K562 (cell line): ENCODE measurements around the gene EPB41L4B. TPM values are rescaled to one million over a fixed set of nuclear protein-coding genes. Genes with fewer than 3 reads are reported as not detected.
A peak's percentile ranks its signal among the peaks of the same experiment; 100 is the strongest.

Experiments
- ATAC-seq: fragments of 200-7000 bp; cut with Tn5 transposase; 3 replicates; pipeline ENCODE4 v1.9.1; 2020; ENCODE audit warnings: moderate library complexity
- BruUV-seq: library from RNA; stranded (reverse); fragments of 400-500 nt; replicated peaks from 2 replicates; lab custom pipeline; 2021; lab: Mats Ljungman, UMichigan
- CTCF ChIA-PET: fragments of 300-600 bp; formaldehyde crosslinking; extraction: SDS; loops from one replicate; lab custom pipeline; 2021; ENCODE audit warnings: low intra/inter-chr PET ratio; lab: Yijun Ruan, JAX
- POLR2A ChIA-PET: fragments of 300-600, 350-650 bp; sonication (Branson Sonifier 250); formaldehyde crosslinking; extraction: SDS; loops from one replicate; lab custom pipeline; 2021; ENCODE audit warnings: antibody characterized with exemption, inconsistent platforms; lab: Yijun Ruan, JAX
- DNase-seq, 4 experiments: peaks; one replicate each; pipeline versions ENCODE4 v3.0.0 to v3.0.0-alpha.2; 2011 to 2018; ENCODE audit warnings: low spot score in 3 of 4, mixed read lengths in 3 of 4; ENCODE audit errors: extremely low read depth in 1 of 4
- FAIRE-seq: peaks from 2 replicates; lab custom pipeline; 2011; peaks lifted over from hg19 to GRCh38; lab: Jason Lieb, UNC
- H2AFZ ChIP-seq: 2 replicates; pipeline ENCODE4 v1.6.0; 2011; ENCODE audit warnings: low read depth, low read length, control low read depth, inconsistent platforms
- H3K27ac ChIP-seq: fragments of 200-600 bp; 3 replicates; pipeline ENCODE4 v1.8.0; 2011; ENCODE audit warnings: low read depth, mild to moderate bottlenecking, control low read depth, inconsistent platforms, low read length, moderate library complexity, mixed read lengths; ENCODE audit errors: extremely low read depth
- H3K27me3 ChIP-seq, 2 experiments: fragments of 300-600 bp in 1 of 2; 2 replicates in 1 of 2; 3 replicates in 1 of 2; pipeline versions ENCODE4 v1.6.0 to v1.8.0; 2011; ENCODE audit warnings: inconsistent platforms in 2 of 2, low read length in 2 of 2, mild to moderate bottlenecking in 1 of 2, mixed read lengths in 1 of 2, moderate library complexity in 1 of 2; ENCODE audit not compliant: control insufficient read depth in 2 of 2, insufficient read depth in 2 of 2
- H3K36me3 ChIP-seq: fragments of 300-600 bp; 3 replicates; pipeline ENCODE4 v1.8.0; 2011; ENCODE audit warnings: mild to moderate bottlenecking, low read length, inconsistent platforms; ENCODE audit not compliant: control insufficient read depth, insufficient read depth
- H3K4me1 ChIP-seq, 2 experiments: fragments of 200-600 bp in 1 of 2; replicated peaks in 1 of 2; 2 replicates in 1 of 2; 3 replicates in 1 of 2; pipeline versions ENCODE4 v1.5.1 to v1.8.0; 2011; ENCODE audit warnings: inconsistent platforms in 2 of 2, low read length in 2 of 2, mild to moderate bottlenecking in 1 of 2, mixed read lengths in 1 of 2, moderate library complexity in 1 of 2; ENCODE audit not compliant: control insufficient read depth in 2 of 2, insufficient read depth in 2 of 2
- H3K4me2 ChIP-seq: 2 replicates; pipeline ENCODE4 v1.6.1; 2011; ENCODE audit warnings: low read length, control low read depth, inconsistent platforms, mixed read lengths; ENCODE audit not compliant: insufficient read depth
- H3K4me3 ChIP-seq: fragments of 200-600 bp; sonication (generic), shearing (Covaris generic); 2 replicates; pipeline ENCODE4 v1.5.1; 2016; ENCODE audit warnings: control low read depth, inconsistent platforms
- H3K79me2 ChIP-seq: fragments of 200-600 bp; 3 replicates; pipeline ENCODE4 v1.8.0; 2011; ENCODE audit warnings: low read length, inconsistent platforms; ENCODE audit not compliant: control insufficient read depth, insufficient read depth
- H3K9ac ChIP-seq, 2 experiments: 2 replicates each; pipeline versions ENCODE4 v1.6.0 to v1.6.1; 2011; ENCODE audit warnings: low read depth in 2 of 2, low read length in 2 of 2, control low read depth in 1 of 2, inconsistent platforms in 1 of 2, mild to moderate bottlenecking in 1 of 2, mixed read lengths in 1 of 2; ENCODE audit not compliant: insufficient read depth in 1 of 2
- H3K9me1 ChIP-seq: one replicate; pipeline ENCODE4 v1.6.0; 2011; ENCODE audit warnings: inconsistent platforms, mild to moderate bottlenecking, low read length, moderate library complexity; ENCODE audit not compliant: control insufficient read depth, insufficient read depth
- H3K9me3 ChIP-seq: replicated peaks from 2 replicates; pipeline ENCODE4 v1.5.1; 2011; ENCODE audit warnings: low read depth, low read length, inconsistent platforms; ENCODE audit not compliant: control insufficient read depth, insufficient read depth
- H4K20me1 ChIP-seq: replicated peaks from 2 replicates; pipeline ENCODE4 v1.6.1; 2011; ENCODE audit warnings: low read length, inconsistent platforms, mixed read lengths; ENCODE audit not compliant: control insufficient read depth, insufficient read depth
- FOXK1 ChIP-seq: sonication (generic); formaldehyde crosslinking; IDR thresholded peaks from 2 replicates; pipeline ENCODE4 v1.8.0; 2022; ENCODE audit warnings: missing genetic modification reagents, mild to moderate bottlenecking, borderline replicate concordance
- HDAC3 ChIP-seq: fragments of 450-650 bp; IDR thresholded peaks from 2 replicates; pipeline ENCODE4 v1.6.1; 2018; ENCODE audit warnings: borderline replicate concordance, mild to moderate bottlenecking, moderate library complexity; ENCODE audit not compliant: partially characterized antibody
- MAFG ChIP-seq: fragments of 450-650 bp; conservative IDR thresholded peaks from 2 replicates; pipeline ENCODE4 v1.6.1; 2016; ENCODE audit warnings: missing genetic modification characterization, missing compliant biosample characterization
- NCOA4 ChIP-seq: fragments of 450-650 bp; IDR thresholded peaks from 2 replicates; pipeline ENCODE4 v1.6.1; 2018; ENCODE audit warnings: mild to moderate bottlenecking; ENCODE audit not compliant: partially characterized antibody
- XRCC4 ChIP-seq: IDR thresholded peaks from one replicate; pipeline ENCODE4 v1.6.1; 2011; ENCODE audit not compliant: insufficient read depth, insufficient read length; ENCODE audit errors: extremely low read depth
- ZFP36 ChIP-seq: fragments of 150-350 bp; IDR thresholded peaks from 2 replicates; pipeline ENCODE4 v1.6.1; 2018; ENCODE audit warnings: low read length, low read depth; ENCODE audit not compliant: partially characterized antibody
- ZNF232 ChIP-seq: sonication (generic); formaldehyde crosslinking; IDR thresholded peaks from 2 replicates; pipeline ENCODE4 v1.8.0; 2022; ENCODE audit warnings: mild to moderate bottlenecking, missing genetic modification reagents
- WGBS: fragments of 100-300 bp; shearing (Covaris generic); methylation state at CpG from one replicate; pipeline ENCODE4 v1.1.6; 2016; ENCODE audit warnings: low coverage, mixed read lengths; ENCODE audit not compliant: insufficient coverage; ENCODE audit errors: missing lambda C conversion rate; 5-methylcytosine and 5-hydroxymethylcytosine counted together
- in situ Hi-C: fragments of 300-500 bp; cut with MboI; formaldehyde crosslinking; loops from 4 replicates; pipeline ENCODE4 v1.15.0; 2018; ENCODE audit warnings: inconsistent platforms, mixed read lengths
- intact Hi-C: fragments of 100-400 bp; cut with micrococcal nuclease; formaldehyde crosslinking; loops from 2 replicates; pipeline ENCODE4 v1.14.2; 2022
- polyA plus RNA-seq, 8 experiments: library from polyadenylated mRNA; depleted of rRNA in 4 of 8; stranded (reverse) in 5 of 8; unstranded in 3 of 8; fragments of >200 nt; fragmentation: Nextera tagmentation in 2 of 8; fragmentation: Illumina TruSeq in 1 of 8; extraction: Ambion mirVana in 2 of 8; extraction: Trizol in 1 of 8; gene quantifications; 2 replicates each; pipeline versions ENCODE4 v1.2.1 to v1.2.3, GENCODE V29; 2011 to 2014; ENCODE audit warnings: inconsistent platforms in 1 of 8, missing spikeins in 1 of 8
- total RNA-seq, 7 experiments: library from RNA; depleted of rRNA in 6 of 7; stranded (reverse); fragments of >200 nt in 6 of 7; fragmentation: Illumina TruSeq in 2 of 7; extraction: Trizol in 2 of 7; gene quantifications; 2 replicates each; pipeline versions ENCODE4 v1.2.1 to v1.2.3, GENCODE V29; 2011 to 2021; ENCODE audit warnings: low replicate concordance in 1 of 7
- TF ChIP-seq, protein P1 (sequence below): fragments of 200-800 bp; sonication (Bioruptor generic); IDR thresholded peaks from 2 replicates; pipeline ENCODE4 v1.6.1; 2017; ENCODE audit warnings: missing genetic modification characterization, missing compliant biosample characterization
- TF ChIP-seq, protein P2 (sequence below): sonication (generic); formaldehyde crosslinking; IDR thresholded peaks from 2 replicates; pipeline ENCODE4 v1.8.0; 2022; ENCODE audit warnings: mild to moderate bottlenecking, missing genetic modification reagents
- TF ChIP-seq, protein P3 (sequence below): fragments of 250-450 bp; sonication (Bioruptor Pico); IDR thresholded peaks from 2 replicates; pipeline ENCODE4 v1.9.0; 2021; ENCODE audit warnings: mild to moderate bottlenecking

EPB41L4B gene
- total and polyA plus RNA-seq, 9 of the 15 experiments (the other 6 are each of a cell fraction or from before 2014, with no cell fraction given): 0.09 to 0.38 (median 0.21) TPM

DNA sequence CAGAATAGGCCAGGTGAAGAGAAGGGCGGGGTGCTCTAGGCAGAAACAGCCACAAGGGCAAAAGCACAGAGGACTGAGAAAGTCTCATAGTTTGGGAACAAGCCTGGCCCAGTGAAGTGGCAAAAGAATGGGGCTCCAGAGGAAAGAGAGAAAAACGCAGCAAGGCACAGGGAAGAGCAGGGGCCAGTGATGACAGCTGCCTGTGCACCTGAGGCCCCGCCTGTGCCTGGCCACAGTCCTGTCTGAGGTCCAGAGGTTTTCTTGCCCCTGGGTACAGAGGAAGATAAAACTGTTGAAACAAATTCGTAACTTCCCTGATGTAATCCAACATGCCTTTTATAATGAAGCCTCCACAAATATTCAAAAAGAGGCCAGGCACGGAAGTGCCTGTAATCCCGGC lies 175.8 kb downstream of the EPB41L4B start:
- DNase-seq: no peak
- Histone ChIP-seq H3K4me3 (no peak overlapping the region), H3K79me2 (no peaks in the 10 kb centered on the region), H3K27ac (no peak overlapping the region), H3K9ac (peak overlapping the region in 1 of 2 experiments; percentile 63; a peak in 1 of 4 replicates)
- WGBS: 83% methylated on average over 6 of the region's 6 CpGs
- no TSS peak for BruUV-seq
- intact Hi-C loops: no loop called here
- CTCF ChIA-PET: no interaction called here
- TF ChIP-seq XRCC4 (no peak), NCOA4 (no peak), ZNF232 (no peak), ZFP36 (no peak), FOXK1 (CRISPR knock-in tag) (no peak), MAFG (tag) (no peak), HDAC3 (no peak)
- TF ChIP-seq, protein P1, sequence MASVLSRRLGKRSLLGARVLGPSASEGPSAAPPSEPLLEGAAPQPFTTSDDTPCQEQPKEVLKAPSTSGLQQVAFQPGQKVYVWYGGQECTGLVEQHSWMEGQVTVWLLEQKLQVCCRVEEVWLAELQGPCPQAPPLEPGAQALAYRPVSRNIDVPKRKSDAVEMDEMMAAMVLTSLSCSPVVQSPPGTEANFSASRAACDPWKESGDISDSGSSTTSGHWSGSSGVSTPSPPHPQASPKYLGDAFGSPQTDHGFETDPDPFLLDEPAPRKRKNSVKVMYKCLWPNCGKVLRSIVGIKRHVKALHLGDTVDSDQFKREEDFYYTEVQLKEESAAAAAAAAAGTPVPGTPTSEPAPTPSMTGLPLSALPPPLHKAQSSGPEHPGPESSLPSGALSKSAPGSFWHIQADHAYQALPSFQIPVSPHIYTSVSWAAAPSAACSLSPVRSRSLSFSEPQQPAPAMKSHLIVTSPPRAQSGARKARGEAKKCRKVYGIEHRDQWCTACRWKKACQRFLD: no peak
- TF ChIP-seq, protein P2, sequence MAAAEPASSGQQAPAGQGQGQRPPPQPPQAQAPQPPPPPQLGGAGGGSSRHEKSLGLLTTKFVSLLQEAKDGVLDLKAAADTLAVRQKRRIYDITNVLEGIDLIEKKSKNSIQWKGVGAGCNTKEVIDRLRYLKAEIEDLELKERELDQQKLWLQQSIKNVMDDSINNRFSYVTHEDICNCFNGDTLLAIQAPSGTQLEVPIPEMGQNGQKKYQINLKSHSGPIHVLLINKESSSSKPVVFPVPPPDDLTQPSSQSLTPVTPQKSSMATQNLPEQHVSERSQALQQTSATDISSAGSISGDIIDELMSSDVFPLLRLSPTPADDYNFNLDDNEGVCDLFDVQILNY (CRISPR knock-in tag): no peak
- TF ChIP-seq, protein P3, sequence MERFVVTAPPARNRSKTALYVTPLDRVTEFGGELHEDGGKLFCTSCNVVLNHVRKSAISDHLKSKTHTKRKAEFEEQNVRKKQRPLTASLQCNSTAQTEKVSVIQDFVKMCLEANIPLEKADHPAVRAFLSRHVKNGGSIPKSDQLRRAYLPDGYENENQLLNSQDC (CRISPR knock-in tag): no peak
- TF ChIP-seq, all 486 proteins: peak for 0
- Histone ChIP-seq H2AFZ (peak overlapping the region; percentile 37; the same call in 1 of the 2 replicates), H3K36me3 (no peaks in the 10 kb centered on the region), H3K4me1 (peaks cover 13 to 17% of the 10 kb centered on the region in 2 experiments; a peak in 4 of 5 replicates), H3K4me2 (no peak overlapping the region), H3K27me3 (no peaks in the 10 kb centered on the region), H3K9me1 (no peaks in the 10 kb centered on the region), H3K9me3 (no peaks in the 10 kb centered on the region), H4K20me1 (no peaks in the 10 kb centered on the region)
- POLR2A ChIA-PET: interaction anchor here (1.6 kb wide), 1 partner anchor 12 kb away, joined by 5 read pairs; no protein-coding TSS in a partner anchor
- in situ Hi-C loops: no loop called here
- ATAC-seq (no peak), FAIRE-seq (no peak)
